Omental fat pad (tissue), 4 donors: ENCODE measurements around the gene EFCAB6. TPM values are rescaled to one million over a fixed set of nuclear protein-coding genes. Genes with fewer than 3 reads are reported as not detected.

Source experiments
- ATAC-seq: fragments of 150-250 bp; one replicate; pipeline ENCODE4 v1.9.1; 2016; ENCODE audit warnings: mild to moderate bottlenecking, moderate library complexity; ENCODE audit not compliant: low FRiP score
- DNase-seq: peaks from one replicate; pipeline ENCODE4 v3.0.0-alpha.2; 2019; ENCODE audit warnings: low spot score
- total RNA-seq, 4 donors: library from RNA; depleted of rRNA; stranded (reverse); fragments of >200 nt; gene quantifications; one replicate each; pipeline ENCODE4 v1.1.0, GENCODE V29; 2016
- TF ChIP-seq, protein P1 (sequence below), 3 donors: fragments of 450-650 bp; IDR thresholded peaks; one replicate each; pipeline ENCODE4 v1.5.1; 2016 to 2017; ENCODE audit warnings: antibody characterized with exemption in 3 of 3, mild to moderate bottlenecking in 3 of 3, moderate library complexity in 2 of 3

The EFCAB6 gene
- total RNA-seq, 4 donors from 2014 or later: 0.48 to 3.2 (median 1.9) TPM

DNA sequence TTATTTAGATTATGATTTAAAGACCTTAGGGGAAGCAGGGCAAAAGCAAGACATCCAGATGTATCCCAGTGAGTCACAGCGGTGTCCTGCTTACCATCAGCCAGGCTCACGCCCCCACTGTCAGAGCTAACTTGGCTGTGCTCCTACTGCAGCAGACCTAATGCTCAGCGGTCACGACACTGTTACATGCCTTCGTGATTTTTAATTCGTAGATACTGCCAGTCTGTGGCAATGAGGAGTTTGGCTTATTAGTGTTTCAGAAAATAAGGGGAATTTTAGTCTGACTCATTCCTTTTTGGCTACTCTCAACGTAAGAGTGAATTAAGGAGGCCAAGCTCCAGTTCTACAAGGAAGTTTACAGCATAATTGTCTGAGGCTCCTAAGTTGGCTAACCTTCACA is 22.7 kb downstream of the EFCAB6 start:
- DNase-seq (peak; percentile 43), ATAC-seq (peak; percentile 98)
- TF ChIP-seq, protein P1, sequence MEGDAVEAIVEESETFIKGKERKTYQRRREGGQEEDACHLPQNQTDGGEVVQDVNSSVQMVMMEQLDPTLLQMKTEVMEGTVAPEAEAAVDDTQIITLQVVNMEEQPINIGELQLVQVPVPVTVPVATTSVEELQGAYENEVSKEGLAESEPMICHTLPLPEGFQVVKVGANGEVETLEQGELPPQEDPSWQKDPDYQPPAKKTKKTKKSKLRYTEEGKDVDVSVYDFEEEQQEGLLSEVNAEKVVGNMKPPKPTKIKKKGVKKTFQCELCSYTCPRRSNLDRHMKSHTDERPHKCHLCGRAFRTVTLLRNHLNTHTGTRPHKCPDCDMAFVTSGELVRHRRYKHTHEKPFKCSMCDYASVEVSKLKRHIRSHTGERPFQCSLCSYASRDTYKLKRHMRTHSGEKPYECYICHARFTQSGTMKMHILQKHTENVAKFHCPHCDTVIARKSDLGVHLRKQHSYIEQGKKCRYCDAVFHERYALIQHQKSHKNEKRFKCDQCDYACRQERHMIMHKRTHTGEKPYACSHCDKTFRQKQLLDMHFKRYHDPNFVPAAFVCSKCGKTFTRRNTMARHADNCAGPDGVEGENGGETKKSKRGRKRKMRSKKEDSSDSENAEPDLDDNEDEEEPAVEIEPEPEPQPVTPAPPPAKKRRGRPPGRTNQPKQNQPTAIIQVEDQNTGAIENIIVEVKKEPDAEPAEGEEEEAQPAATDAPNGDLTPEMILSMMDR (IDR thresholded peaks at IDR 0.05): no peak

DNA sequence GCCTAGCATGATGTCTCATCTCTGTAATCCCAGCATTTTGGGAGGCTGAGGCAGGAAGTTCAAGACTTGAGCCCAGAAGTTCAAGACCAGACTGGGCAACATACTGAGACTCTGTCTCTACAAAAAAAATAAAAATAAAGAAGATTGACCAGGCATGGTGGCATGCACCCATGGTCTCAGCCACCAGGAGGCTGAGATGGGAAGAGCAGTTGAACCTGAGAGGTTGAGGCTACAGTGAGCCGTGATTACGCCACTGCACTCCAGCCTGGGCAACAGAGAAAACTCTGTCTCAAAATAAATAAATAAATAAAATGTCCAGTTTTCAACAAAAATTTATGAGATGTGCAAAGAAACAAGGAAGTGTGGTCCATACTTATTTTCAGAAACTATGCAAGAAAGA is 28.3 kb downstream of the EFCAB6 start:
- TF ChIP-seq, protein P1 (IDR thresholded peaks at IDR 0.05): no peak
- no peak for DNase-seq
- no peak for ATAC-seq

DNA sequence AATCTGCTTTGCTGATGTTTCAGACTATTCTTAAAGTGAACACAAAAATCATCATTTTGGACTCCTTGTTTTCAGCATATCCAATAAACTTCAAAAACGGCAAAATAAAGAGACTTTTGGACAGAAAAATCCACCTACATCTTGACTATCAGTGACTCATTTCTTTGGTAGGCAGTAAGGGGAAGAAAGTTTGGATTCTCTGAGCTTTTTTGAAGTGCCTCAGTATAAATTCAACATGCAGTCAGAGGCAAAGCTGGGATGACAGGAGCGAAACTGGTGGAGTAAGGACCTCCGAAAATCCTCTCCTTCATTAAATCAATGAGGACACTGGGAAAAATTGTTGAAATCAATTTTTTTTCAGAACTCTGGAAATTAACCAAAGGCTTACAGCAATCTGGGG is 29.7 kb downstream of the EFCAB6 start:
- no peak for DNase-seq
- no peak for ATAC-seq
- TF ChIP-seq, protein P1 (IDR thresholded peaks at IDR 0.05): no peak

DNA sequence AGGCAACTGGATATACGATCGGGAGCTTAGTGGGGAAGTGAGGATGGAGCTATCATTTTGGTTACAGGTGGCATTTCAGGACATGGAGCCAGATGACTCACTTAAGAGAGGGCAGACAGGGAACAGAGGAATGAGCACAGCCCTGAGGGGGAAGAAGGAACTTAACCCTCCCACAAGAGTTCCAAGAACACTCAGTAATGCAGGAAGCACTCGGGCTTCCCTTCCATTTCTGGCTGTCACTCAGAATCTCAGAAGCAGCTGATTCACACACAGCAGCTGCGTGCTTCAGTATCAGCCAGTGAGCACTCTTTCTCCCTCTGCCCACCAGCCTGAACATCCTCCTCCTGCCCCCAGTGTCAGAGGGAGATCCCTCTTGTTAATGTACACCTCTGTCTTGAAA is 34.8 kb downstream of the EFCAB6 start:
- no peak for DNase-seq
- TF ChIP-seq, protein P1 (IDR thresholded peaks at IDR 0.05): no peak
- ATAC-seq: no peak

DNA sequence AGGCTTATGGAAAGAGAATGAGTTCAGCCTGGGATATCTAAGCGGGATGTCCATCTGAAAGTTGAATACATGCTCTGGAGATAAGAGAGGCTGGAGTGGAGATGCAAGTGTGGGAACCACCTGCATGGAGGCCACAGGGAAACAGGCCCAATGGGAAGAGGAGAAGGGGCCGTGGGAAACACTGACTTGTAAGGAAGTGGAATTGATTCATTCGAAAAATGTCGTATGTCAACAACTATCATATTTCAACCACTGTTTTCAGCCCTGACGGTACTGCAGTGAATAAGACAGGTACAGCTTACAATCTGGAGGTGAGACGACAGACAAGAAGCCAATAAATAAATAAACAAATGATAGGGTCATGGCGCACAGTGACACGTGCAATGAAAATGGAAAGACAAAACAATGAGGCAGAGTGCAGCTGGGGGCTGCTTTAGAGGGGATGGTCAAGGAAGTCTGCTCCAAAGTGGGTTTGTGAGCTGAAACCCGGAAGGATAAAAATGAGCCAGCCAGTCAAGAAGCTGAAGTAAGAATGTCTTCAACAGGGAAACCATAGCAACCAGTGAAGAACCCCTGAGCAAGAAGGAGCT is 35.9 kb downstream of the EFCAB6 start:
- ATAC-seq (no peak), DNase-seq (no peak)
- TF ChIP-seq, protein P1 (IDR thresholded peaks at IDR 0.05): no peak

DNA sequence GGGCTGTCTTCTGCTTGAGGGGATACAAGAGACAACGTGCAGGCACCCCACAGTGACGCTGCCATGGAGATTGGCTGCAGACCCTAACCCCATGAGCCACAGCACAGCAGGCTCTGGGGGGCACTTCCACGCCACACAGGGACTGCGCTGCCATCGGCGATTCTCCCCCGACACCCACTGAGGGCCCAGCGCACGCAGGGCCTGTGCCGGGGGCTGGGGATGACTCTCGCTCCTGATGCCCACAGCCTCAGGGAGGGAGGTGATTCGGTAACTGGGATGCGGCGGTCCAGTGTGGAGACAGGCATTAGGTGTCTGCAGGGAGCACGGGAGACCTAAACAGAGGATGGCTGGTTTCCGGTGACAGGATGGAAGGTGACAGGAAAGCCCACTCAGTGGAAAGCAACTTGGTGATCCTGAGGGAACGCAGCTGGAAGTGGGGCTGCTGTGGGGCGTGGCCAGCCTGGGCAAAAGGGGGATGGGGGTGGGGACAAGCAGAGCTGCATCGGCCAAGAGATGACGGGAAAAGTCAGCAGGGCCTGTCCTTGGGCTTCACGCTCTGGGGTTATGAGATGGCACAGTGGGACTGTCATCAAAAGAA is 37.7 kb downstream of the EFCAB6 start:
- DNase-seq: no peak
- TF ChIP-seq, protein P1 (IDR thresholded peaks at IDR 0.05): no peak
- ATAC-seq: no peak

DNA sequence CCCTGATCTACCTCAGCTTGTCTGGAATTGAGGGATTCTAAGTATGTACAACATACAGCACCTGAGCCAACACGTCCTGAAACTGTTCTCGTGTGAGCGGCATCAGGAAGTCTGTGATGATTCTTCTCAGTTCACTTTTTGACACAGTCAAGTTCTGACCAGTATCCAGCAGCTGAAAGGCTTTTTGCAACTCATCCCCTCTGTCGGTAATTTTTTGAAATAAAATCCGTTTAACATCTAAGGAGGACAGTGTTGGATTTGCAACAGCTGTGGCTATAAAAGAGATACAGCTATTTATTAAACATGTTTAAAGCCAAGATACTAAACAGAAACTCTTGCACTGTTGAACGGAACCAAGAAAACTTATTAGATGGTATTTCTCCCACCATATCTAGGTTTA is 39.3 kb downstream of the EFCAB6 start:
- TF ChIP-seq, protein P1 (IDR thresholded peaks at IDR 0.05): no peak
- DNase-seq (no peak), ATAC-seq (no peak)
